Astrocyte of the hippocampus (primary cell): ENCODE measurements around the gene PI16.

ENCODE experiments used
- DNase-seq: peaks from one replicate; pipeline ENCODE4 v3.0.0; 2011; ENCODE audit warnings: low read depth, low spot score

PI16 gene, protein sequence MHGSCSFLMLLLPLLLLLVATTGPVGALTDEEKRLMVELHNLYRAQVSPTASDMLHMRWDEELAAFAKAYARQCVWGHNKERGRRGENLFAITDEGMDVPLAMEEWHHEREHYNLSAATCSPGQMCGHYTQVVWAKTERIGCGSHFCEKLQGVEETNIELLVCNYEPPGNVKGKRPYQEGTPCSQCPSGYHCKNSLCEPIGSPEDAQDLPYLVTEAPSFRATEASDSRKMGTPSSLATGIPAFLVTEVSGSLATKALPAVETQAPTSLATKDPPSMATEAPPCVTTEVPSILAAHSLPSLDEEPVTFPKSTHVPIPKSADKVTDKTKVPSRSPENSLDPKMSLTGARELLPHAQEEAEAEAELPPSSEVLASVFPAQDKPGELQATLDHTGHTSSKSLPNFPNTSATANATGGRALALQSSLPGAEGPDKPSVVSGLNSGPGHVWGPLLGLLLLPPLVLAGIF

DNA sequence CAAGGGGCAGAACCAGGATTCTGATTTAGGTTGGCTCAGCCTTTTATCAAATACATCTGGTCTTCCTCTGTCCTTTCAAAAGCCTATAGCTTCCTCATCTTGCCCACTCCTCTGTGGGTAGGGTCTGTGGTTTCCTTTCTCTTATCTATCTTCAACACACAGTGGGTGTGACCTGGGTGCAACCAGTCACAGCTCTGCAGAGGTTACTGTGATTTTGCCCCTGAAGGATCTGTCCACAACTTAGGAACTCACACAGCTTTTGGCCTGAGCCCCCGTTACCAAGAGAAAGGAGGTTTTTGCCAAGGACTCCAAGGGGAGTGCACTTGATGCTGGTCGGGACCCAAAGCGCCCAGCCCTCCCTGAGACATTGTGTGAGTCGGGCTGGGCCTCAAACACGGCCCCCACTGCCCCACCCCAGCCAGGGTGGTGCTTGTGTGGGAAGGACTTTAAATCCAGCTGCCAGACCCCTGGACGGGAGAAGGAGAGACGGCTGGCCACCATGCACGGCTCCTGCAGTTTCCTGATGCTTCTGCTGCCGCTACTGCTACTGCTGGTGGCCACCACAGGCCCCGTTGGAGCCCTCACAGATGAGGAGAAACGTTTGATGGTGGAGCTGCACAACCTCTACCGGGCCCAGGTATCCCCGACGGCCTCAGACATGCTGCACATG lies at the start of gene PI16:
Gene PI16, plus strand, starts transcription at position 477 of the 670 bp plus-strand sequence. Its CDS starts 23 bp downstream, at position 500.
- no peak for DNase-seq

GRCh38 chr6:36904851-36905393 lies 49.6 kb upstream of the PI16 start:
- no peak for DNase-seq

DNA sequence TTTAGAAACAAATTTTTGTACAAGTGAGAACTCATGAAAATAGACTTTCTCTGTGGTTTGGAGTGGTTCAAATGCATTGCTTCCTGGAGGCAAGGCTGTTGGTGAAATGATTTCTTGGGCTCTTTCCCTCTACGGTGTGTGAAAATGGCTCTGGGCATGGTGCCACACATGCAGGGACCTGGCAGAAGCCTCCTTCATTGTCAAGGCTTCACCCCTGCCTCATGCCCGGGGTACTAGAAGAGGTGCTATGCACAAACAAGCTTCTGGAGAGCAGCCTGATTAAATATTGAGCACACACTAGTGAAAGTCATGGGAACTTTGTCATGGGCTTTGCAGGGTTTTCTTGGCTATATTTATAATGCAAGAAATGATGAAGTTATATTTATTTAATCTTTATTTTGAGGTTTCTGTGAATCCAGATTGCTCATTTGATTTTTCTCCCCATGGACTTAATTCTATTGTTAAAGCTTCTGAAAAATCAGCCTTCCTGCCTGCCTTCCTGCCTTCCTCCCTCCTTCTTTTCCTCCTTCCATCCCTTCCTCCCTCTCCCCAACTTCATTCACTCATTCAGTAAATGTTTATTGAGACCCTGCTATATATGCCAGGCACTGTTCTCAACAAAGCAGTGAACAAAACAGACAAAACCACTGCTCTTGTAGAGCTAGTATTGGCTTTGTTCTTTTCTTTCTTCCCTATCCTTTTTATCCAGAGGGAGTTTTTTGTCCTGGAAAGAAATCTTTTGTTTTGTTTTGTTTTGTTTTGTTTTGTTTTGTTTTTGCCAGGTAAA lies 47.8 kb upstream of the PI16 start:
- peak; percentile 51 for DNase-seq

DNA sequence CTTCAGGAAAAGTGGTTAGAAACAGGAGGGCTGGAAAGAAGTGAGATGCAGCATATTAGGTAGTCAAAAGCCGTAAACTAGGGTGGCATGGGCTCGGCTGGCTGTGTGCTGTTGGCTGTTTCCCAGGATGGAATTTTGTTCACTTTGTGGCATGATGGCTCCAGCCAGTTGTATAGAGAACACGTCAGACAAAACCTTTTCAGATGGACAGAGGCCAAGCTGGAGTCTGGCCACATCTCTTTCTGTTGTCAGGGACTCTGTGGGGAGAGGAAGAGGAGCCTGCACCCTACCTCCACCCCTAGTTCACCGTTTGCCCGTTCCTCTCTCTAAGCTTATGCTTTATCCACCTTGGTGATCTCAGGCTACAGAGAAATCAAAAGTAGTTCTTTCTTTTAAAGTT lies 46.8 kb upstream of the PI16 start:
- DNase-seq, result peak; percentile 84

- no peak for DNase-seq
Measured at GRCh38 chr6:36908747-36909146, 45.8 kb upstream of the PI16 start.

DNA sequence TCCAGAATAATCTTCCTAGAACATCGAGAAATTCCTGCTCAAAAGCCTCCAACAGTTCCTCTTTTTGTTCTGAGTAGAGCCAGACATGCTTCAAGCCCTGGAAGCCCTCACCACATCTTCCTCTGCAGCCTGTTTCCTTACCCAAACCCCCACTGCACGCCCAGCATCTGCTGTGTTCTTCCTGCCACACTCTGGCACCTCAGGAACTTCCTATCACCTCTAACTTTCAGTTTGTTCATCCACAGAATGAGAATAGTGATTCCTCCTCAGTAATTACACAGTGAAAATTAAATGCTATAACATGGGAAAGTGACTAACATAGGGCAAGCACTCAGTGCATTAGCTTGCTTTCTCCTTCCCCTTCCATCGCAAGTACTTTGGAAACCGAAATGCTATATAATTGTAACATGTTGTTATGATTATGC lies 42.5 kb upstream of the PI16 start:
- no peak for DNase-seq

- peak; percentile 84 for DNase-seq
Measured at GRCh38 chr6:36912586-36912985, 42.0 kb upstream of the PI16 start.

DNA sequence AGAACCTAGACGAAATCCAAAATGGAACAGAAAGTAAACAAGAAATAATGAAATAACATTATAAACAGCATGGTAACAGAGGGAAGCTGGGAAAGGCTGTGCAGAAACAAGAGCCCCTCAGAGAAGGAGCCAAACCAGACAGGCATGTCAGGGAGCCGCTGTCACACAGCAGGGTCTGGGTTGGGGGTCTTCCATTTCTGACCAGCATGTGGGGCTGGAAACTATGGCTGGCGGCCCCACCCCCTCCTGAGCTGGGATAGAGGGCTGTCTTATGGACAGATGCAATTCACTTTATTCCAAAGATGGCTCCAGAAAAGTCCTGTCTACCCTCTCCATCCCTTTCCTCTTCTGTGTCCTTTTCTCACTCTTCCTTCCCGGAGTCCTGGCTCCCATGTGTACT lies 41.5 kb upstream of the PI16 start:
- no peak for DNase-seq

DNA sequence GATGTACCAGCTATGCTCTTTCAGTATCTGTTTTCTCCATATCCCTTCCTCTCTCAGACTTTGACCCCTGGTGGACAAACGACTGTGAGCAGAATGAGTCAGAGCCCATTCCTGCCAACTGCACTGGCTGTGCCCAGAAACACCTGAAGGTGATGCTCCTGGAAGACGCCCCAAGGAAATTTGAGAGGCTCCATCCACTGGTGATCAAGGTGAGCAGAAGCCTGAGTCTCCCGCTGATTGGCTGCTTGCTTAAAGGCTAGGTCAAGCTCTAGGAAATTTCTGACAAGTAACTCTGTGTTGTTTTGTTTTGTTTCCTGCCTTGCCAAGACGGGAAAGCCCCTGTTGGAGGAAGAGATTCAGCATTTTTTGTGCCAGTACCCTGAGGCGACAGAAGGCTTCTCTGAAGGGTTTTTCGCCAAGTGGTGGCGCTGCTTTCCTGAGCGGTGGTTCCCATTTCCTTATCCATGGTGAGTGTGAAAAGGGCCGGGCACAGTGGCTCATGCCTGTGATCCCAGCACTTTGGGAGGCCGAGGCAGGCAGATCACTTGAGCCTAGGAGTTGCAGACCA lies 40.2 kb upstream of the PI16 start:
- DNase-seq, result peak; percentile 63

- no peak for DNase-seq
Measured at GRCh38 chr6:36915599-36915998, 38.9 kb upstream of the PI16 start.

GRCh38 chr6:36916126-36916525 lies 38.4 kb upstream of the PI16 start:
- DNase-seq, result no peak

DNA sequence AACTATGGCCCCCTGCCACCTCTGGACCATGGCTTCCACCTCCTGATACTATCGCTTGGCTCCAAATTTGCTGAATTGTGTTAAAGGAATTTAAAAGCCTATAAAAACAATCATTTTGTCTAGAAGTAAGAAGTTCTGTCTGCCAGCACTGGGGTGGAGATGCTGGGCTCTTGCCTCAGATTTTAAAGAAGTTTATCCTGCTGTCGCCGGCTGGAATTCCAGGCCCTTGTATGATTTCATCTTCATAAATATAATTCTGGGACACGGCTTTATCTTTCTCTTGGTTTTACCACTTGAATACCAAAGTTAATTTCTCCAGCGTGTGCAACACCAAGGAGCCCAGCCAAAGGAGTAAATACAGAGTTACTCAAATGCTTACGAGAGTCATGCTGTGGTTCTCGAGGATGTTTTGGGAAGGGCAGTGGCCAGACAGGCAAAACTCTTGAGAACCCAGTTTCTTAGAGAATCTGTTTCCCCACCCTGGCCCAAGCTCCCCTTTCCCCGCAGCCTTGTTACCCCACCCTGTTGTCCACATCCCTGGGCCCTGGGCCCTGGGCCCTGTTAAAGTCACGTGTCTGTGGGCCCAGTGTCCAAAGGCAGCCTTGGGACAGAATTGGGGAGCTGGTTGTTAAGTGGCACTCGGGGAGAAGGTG lies 36.9 kb upstream of the PI16 start:
- DNase-seq, result peak; percentile 40

- no peak for DNase-seq
Measured at GRCh38 chr6:36920049-36920448, 34.5 kb upstream of the PI16 start.

DNA sequence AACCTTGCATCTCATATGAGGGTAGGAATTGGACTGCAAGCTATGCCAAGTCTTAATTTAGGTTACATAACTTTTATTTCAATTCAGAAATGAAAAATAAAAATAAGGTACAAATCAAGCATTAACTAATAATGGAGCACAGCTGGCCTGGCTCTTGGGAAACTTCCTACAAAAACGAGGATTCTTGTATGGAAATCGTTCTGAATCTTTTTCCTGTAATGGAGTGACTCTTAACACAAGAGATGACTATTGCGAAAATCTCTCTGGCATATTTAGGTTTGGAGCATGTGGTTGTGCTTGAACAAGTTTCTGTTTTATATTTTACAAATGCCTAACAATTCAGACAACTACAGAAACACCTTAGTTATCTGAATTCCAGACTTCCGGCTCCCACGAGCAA lies 34.0 kb upstream of the PI16 start:
- DNase-seq, result no peak

DNA sequence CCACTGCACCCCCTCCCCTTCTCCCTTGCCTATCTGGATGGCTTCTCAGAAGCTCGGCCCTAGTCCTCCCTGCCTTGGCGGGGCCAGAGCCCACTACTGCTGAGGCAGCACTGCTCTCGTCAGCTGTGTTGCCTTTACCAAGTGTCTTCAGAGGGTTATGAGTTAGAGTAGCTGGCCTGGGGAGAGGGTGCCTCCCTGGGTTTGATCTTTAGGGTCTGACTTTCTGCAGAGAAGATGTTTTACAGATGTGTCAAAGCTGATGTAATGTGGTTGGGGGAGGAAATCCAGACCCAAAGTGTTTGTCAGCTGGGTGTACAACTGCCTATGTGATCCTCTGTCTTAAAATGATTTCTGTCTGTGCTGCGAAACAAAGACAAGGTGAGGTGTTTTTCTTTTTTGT lies 30.4 kb upstream of the PI16 start:
- DNase-seq, result no peak

- no peak for DNase-seq
Measured at GRCh38 chr6:36924778-36925374, 29.7 kb upstream of the PI16 start.

GRCh38 chr6:36925809-36926208 lies 28.7 kb upstream of the PI16 start:
- DNase-seq, result no peak

GRCh38 chr6:36926708-36927513 lies 27.6 kb upstream of the PI16 start:
- DNase-seq, result no peak

GRCh38 chr6:36927691-36928546 lies 26.6 kb upstream of the PI16 start:
- DNase-seq, result no peak
